Superior temporal gyrus (tissue), 1 donor: ENCODE results near the gene FLT1.

Source experiments
- DNase-seq: peaks from one replicate; pipeline ENCODE4 v3.0.0-alpha.2; 2016; ENCODE audit errors: extremely low spot score

Gene FLT1

GRCh38 chr13:28459911-28460310 is 35.0 kb downstream of the FLT1 start:
- no peak for DNase-seq

- DNase-seq, result no peak
These were observed 36.3 kb downstream of the FLT1 start for GRCh38 chr13:28458608-28459007.

GRCh38 chr13:28458051-28458450 is 36.9 kb downstream of the FLT1 start:
- DNase-seq, result no peak

DNA sequence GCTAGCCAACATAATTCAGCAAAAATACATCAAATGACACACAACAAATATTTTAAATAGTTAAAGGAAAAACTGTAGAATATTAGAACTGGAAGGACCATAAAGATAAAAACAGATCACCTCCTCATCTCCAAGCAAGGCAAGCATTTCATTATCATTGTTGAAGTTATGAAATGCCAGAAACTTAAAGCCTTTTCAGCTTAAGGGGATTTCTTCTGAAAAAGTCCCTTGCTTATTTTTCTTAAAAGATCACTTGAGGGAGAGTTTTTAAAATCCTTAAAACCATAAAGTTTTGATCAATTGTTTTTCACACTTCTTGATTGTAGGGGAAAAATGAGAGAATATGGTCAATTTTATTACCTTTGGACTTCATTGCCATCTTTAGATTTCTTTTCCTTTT is 37.4 kb downstream of the FLT1 start:
- DNase-seq, result no peak

DNA sequence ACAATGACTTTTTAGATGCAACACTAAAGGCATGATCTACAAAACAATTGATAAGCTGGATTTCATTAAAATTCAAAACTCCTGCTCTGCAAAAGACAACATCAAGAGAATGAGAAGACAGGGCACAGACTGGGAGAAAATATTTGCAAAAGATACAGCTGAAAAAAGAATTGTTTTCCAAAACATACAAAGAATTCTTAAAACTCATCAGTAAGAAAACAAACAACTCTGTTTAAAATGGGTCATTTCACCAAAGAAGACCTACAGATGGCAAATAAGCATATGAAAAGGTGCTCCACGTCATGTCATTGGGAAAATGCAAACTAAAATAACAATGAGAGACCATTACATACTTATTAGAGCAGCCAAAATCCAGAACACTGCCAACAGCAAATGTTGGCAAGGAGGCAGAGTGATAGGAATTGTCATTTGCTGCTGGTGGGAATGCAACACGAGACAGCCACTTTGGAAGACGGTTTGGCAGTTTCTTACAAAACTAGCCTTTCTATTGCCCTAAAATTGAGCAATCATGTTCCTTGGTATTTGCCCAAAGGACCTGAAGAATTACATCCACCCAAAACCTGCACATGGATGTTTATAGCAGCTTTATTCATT is 39.2 kb downstream of the FLT1 start:
- DNase-seq, result no peak

- DNase-seq, result no peak
These were observed 42.2 kb downstream of the FLT1 start for GRCh38 chr13:28452755-28453154.

GRCh38 chr13:28451482-28452217 is 43.3 kb downstream of the FLT1 start:
- DNase-seq, result no peak

- no peak for DNase-seq
These were observed 44.8 kb downstream of the FLT1 start for GRCh38 chr13:28449826-28450773.

DNA sequence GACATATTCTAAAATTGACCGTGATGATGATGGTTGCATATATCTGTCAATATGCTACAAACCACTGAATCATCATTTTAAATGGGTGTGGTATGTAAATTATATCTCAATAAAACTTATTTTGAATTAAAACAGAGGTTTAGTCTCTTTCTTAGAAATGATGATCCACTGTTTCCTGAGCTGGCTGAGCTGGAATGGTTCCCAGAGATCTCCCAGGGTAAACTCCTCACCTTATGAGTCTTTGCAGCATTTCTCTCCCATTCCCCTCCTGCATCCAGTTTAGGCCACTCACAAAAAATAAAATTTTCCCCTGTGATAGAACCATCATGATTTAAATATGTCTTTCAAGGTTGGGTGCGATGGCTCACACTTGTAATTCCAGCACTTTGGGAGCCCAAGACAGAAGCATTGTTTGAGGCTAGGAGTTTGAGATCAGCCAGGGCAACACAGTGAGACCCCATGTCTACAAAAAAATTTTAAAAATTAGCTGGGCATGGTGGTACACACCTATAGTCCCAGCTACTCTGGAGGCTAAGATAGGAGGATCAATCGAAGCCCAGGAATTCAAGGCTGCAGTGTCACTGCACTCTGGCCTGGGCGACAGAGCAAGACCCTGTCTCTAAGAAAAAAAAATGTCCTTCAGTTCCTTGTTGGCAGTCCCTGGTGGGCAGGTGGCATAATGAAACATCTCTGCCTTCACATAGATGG is 46.1 kb downstream of the FLT1 start:
- no peak for DNase-seq

DNA sequence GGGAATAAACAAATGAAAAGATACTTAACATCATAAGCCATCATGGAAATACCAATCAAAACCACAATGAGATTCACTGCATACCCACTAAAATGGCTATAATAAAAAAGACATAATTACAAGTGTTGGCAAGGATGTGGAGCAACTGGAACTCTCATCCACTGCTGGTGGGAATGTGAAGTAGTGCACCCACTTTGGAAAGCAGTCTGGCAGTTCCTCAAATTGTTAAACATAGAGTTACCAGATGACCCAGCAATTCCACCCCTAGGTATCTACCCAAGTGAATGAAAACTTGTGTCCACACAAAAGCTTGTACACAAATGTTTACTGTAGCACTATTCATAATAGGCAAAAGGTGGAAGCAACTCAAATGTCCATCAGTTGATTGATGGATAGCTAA is 46.9 kb downstream of the FLT1 start:
- no peak for DNase-seq

DNA sequence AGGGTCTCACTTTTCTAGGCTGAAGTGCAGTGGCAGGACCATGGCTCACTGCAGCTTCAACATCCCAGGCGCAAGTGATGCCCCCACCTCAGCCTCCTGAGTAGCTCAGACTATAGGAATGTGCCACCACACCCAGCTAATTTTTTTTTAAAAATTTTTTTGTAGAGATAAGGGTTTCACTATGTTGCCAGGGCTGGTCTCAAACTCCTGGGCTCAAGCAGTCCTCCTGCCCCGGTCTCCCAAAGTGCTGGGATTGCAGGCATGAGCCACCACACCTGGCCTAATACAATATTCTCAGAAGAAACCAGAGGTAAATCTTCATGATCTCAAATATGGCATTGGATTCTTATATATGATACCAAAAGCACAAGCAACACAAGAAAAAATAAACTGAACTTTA is 47.7 kb downstream of the FLT1 start:
- no peak for DNase-seq

DNA sequence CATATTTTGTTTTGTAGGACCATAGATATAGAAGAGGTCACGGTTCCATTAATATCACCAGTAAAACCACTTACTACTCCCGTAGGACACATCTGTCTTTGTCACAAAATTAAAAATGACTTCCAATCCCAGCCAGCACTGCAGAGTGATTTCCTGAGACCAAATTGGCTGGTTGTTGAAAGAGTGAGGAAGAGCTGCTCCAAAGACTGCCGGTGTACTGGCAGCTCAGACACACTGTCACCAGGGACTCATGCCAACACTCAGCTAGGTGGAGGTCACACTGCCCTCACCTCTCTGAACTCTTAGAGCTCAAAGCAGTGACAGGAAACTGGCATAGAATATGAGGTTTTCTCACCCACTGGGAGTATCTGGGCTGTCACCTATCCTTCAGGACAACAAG is 52.1 kb downstream of the FLT1 start:
- no peak for DNase-seq

- no peak for DNase-seq
These were observed 53.4 kb downstream of the FLT1 start for GRCh38 chr13:28441529-28441928.

DNA sequence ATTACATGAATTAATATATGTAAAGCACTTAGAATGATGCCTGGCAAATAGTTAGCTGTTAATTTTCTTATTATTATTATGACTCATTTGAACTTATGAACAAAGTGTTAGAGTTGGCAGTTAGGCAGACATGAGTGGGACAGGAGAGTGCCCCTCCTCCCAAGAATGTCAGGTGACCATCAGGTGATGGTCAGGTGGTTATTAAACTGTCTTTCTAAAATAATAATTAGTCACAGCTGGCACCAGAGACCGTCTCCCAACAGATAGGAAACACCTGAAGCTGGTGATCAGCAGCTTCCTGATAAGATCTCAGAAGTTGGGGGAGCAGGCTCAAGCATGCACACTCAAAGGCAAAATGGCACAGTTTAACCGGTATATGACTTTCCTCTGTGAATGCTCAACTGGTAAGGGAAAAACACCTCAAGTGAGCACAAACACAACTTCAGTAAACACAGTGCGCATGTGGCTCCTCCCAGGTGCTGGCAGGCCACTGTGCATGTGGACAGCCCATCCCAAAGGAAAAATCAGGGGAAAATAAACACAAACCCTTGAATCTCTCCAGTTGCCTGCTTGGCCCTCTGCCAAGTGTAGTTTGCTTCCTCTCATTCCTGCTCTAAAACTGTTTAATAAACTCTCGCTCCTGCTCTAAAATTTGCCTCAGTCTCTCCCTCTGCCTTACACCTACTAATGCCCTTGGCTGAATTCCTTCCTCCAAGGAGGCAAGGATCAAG is 54.0 kb downstream of the FLT1 start:
- DNase-seq, result no peak

DNA sequence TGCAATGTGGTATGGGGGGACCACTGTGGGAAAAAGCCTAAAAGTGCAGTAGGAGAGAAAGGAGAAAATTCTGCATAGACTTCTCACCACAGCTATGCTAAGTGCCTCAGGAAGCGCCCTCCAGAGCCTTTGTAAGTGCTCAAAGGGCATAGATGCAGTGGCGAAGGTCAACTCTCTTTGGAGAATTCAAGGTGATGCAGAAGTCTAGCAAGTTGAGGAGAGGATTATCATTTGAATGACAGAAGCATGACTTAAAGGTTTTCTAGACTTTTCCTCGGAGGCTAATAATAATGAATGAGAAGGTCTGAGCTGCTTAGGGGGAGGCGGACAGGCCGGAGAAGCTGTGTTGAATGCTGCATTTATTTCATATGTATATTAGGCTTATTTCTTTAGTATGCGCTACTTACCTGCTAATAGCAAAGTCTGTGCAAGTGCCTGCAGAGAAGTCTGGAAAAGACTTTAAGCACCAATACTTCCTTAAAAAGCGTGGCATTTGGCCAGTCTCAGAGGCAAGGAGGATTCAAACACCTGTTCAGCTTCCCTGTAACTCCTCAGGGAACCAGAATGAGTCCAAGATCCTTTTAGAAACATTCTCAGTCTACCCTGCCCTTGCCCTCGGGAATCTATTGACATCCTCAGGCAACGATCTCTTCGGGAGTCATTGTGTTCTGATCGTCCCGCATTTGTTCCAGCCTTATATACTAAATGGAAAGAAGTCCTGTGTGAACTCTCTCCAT is 56.2 kb downstream of the FLT1 start:
- DNase-seq, result no peak

DNA sequence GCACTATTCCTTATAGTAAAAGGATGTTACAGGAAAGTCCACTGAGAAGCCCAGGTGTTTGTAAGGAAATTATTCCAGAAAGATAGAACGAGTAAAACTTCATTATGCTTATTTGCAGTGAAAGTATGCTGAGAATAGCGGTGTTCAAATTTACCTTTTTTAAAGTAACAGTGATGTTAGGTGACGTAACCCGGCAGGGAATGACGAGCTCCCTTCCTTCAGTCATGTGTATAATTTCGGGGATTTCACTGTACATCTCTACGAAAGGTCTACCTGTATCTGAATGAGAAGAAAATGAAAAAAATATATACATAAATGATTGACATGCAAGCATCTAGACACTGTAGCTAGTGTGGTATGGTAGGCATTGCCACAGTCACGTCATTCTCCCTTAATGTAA is 56.9 kb downstream of the FLT1 start:
- DNase-seq, result no peak

DNA sequence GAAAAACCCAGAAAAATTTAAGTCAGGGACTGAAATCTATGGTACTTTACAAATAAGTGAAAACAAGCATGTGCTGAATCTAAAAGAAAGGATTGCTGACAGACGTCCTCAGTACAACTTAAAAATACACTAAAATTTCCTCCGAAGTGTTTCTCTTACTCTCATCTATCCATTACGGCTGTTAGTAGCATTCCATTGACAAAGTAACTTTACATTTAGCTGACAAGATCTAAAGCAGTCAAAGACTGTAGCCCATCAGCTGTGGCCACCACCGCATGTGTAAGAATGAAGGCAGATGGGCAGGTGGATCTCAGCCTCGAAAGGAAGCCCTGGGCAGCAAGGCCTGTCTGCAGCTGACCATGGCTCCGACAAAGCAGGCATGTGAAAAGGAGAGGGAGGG is 59.0 kb downstream of the FLT1 start:
- no peak for DNase-seq

- no peak for DNase-seq
These were observed 60.0 kb downstream of the FLT1 start for GRCh38 chr13:28434926-28435325.

DNA sequence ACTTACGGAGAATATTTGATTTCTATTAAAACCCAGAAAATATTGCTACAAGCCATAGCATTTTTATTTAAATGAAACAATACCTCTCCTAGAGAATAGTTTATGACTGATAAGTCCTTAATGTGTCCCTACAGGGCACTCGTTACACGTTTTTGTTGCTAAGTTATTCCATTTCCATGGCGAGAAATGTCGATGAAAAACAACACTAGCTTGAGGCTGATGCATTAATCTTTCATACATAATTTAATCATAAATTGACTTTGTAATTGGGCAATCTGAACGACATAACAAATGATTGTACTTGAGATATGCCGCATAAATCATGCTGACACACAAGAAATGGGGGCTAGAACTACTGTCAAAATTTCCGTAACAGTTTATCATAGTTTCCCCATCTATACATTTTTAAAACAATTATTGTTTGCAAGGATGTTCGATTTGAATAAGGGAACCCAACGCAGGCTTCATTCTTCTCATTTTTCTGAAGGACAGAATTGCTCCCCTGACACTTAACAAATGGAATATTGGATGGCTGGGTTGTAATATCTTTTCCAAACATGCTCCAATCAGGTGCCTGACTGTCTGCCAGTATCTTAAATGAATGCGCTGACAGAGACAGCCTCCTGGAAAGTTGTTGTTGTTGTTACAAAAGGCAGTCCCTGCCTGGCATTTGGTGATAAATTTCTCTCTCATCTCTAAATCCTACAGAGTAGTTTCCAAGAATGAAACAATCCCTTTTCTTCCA is 61.9 kb downstream of the FLT1 start:
- no peak for DNase-seq
